NCI-H146 (cell line): Measurements from ENCODE around the gene EPHX1.

Source experiments
- DNase-seq: peaks from one replicate; lab custom pipeline; 2025; lab: John Stamatoyannopoulos, UW

The EPHX1 gene

GRCh38 chr1:225861834-225862580 is 52.1 kb downstream of the EPHX1 start:
- DNase-seq = no peak

DNA sequence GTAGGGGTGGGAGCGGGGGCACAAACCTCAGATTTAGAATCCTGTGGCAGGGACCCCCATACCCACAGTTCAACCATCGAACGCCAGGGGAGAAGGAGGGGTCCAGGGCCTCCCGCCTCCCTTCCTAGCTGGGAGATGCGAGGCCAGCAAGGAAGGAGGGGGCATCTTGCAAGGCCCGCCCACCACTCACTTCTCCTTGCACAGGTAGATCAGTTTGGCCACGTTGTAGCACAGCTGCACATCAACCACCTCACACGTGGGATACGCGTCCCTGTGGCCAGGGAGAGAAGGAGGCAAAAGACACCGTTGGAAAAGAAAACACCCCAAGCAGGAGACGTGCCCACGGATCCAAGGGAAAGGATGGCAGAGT is 52.6 kb downstream of the EPHX1 start:
- DNase-seq = no peak

DNA sequence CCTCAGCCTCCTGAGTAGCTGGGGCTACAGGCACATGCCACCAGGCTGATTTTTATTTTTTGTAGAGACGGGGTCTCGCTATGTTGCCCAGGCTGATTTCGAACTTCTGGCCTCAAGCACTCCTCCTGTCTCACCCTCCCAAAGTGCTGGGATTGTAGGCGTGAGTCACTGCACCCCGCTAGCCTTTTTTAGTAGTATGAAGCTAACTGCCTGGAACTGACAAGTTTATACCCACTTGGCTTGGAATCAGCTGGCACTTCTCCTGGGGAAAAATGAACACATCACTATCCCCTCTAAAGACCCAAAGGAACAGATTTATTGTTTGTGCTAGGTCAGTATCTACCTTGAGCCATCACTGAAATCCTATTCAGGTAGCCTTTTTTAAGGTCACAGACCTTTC is 53.2 kb downstream of the EPHX1 start:
- no peak for DNase-seq

GRCh38 chr1:225865514-225865913 is 55.6 kb downstream of the EPHX1 start:
- DNase-seq = no peak

DNA sequence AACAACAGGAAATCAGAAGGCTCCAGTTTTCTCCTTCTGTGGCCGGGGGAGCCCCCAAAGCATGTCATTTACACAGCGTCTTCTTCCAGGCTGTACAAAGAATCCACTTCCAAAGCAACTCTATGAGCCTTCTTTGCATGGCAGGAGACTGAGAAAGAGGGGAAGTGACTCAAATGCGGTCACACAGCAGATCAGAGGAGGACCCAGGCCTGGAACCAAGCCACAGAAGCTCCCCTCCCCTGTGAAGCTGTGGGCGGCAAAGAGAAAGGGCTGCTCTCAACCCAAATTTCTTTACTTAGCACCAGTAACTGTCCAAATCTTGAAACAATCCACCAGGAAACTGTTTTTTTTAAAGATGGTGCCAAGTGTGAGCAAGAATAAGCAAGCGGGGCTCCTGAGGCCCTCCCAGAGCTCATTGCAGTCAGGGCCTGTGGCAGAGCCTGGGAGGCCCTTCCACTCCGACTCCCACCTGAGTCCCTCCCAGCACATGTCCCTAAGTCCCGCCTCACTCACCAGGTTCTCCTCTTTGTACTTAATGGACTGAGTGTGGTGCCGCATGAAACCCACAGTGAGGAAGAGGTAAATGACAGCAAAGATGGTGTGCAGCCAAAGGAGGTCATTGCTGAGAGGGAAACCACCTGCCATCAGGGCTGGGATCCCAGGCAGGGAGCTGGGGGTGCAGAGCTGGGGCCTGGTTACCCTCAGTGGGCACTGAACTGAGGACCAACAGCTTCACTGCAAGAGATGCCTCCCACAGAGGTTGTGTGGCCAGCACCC is 56.3 kb downstream of the EPHX1 start:
- DNase-seq = no peak

DNA sequence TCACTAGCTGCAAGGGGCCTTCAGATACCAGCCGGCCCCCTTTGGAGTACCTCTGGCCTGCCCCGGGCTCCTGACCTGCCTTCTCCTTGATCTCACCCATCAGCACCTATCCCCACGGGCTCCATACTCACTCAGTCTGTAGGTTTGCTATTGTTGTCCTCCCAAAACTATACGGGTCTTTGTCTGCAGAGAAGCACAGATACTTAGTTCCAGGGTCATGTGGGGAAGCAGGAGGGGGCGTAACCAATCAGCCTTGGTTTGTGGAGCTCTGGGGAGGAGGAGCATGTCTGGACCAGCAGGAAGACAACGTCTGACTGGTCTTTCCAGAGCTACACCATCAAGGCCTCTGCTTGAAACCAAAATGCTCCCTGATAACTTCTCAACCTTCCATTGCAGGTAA is 57.1 kb downstream of the EPHX1 start:
- DNase-seq = no peak

DNA sequence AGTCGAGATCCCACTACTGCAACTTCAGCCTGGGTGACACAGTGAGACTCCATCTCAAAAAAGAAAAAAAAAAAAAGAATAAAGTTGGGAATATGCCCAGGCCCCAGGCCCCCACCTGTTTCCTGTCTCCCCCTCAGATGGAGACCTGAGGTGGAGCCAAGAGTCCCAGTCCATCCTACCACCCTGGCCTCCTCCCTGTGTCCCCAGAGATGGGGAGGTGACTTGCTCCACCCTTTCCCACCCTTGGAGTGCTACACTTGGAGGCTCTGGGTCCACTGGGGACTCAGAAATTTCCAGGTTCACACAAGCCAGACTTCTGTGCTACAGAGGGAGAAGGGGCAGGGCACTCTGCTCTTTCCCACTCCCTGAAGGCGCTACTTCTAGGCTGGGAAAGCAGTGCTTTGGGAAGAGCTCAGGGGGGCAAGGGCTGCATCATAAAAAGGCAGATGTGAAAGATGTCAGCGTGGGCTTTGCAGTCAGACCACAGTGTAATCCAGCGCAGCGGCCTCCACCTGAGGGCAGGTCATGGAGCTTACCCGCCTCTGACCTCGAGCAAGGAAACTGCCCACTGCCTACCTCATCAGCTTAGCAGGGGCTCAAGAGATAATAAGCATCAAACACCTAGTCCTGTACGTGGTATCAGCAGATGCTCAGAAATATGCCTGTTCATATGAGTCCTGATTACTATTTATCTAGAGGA is 58.9 kb downstream of the EPHX1 start:
- DNase-seq = peak; percentile 91

DNA sequence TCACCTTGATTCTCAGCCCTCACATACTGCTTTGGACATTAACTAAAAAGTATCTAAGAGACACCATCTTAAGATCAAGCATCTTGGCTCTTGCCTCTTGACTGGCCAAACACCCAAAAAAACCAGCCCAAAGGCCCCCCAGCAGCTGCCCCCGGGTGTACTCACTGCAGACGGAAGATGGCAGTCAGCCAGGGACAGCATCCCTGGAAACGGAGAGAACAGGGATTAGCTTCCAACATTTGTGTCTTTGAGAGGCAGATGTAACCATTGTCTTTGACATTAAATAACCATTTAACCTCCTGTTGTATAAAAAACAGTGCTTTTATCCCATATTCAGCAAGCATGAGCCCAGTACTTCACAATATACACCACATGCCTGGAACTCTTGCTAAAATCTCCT is 61.0 kb downstream of the EPHX1 start:
- DNase-seq = peak; percentile 43

- peak; percentile 69 for DNase-seq
These were observed 61.6 kb downstream of the EPHX1 start for GRCh38 chr1:225871359-225872074.

DNA sequence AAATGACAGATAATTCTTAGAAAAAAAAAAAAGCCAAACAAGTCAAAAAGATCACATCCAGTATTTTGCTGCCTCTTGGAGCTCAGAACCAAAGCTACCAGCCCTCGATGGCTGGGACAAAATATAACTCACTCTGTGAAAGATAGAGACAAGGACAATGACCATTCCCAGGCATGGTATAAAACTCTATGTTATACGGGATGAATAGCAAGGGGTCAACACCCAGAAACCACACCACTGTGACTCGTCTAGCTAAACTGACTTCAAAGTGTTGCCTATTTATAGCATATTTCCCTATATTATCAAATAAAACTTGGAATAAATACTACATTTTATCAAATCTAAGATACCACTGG is 62.1 kb downstream of the EPHX1 start:
- DNase-seq = no peak

DNA sequence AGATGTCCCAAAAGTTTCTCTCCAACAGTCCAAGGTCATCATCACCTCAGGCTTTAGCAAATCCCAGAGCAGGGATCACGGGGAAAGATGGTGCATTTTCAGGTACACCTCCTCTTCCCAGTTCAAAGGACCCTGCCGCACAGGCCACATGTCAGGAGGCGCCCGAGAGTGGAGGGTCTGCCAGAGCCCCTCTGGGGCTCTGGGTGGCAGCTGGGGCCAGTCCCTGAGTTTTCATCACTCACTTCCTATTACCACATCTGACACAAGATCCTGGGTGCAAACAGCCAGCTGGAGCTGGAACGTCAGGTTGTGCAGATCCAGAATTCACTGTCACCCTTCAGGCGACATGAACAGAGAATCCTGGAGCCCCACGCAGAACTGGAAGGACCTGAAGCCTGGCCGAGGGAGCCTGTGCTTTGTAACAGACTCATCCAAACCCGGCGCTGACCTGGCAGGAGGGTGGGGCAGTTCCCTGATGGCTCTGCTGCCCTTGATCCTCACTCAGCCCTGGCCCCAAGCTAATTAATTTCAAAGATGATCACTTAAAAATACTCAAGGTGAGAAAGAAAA is 63.4 kb downstream of the EPHX1 start:
- no peak for DNase-seq

DNA sequence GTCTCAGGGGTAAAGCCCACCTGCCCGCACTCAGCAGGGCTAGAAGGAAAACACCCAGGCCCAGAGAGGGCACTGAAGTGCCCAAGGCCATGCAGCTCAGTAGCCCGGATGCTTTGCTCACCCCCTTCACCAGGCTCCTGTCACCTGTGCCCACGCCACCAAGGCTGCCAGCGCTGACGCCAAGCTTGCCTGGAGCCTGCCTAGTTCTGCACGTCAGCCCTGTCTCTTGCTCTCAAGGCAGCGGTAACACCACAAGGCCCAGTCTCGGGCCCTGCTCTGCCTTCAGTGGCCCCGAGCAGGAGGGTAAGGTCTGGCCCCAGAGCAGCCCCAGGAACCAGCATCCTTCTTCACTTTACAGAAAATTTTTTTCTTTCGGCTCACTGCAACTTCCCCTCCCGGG is 64.5 kb downstream of the EPHX1 start:
- no peak for DNase-seq

GRCh38 chr1:225875044-225875815 is 65.3 kb downstream of the EPHX1 start:
- DNase-seq = peak; percentile 25

- no peak for DNase-seq
These were observed 67.1 kb downstream of the EPHX1 start for GRCh38 chr1:225876900-225877510.

DNA sequence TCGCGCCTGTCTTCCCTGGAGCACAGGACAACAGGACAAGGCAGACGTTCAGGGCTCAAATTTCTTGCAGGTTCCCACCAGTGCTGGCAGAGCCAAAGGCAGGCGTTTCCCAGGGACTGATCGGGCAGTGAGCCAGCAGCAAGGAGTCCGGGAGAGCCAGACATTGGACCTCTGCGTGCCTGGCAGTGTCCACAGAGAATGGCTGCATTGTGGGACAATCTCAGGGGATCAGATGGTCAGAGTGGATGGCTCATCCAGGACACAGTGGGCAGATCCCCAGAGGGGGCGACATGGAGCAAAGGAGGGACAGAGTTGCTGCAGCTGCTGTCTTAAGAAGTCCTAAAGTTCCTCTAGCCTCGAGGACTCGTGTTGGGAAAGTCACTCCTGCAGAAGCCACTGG is 67.7 kb downstream of the EPHX1 start:
- peak; percentile 25 for DNase-seq

DNA sequence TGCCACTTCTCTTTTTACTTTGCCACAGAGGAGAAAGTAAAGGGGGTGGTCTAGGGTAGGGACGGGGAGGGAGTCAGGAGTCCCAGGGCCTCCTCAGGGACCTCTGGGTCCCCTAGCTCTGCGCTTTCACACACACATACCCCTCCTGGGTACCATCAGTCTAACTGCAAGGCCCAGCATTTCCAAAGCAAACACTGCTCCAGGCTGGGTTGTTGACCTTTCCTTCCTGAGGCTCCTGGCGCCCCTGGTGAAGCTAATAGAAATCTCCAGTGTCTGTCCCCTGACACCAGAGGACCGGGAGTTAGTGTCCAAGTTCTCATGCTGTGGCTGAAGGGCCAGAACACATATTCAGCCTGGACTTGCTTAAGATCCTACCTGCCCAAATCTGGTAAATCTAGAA is 68.4 kb downstream of the EPHX1 start:
- peak; percentile 25 for DNase-seq

- DNase-seq = no peak
These were observed 69.7 kb downstream of the EPHX1 start for GRCh38 chr1:225879521-225880221.

DNA sequence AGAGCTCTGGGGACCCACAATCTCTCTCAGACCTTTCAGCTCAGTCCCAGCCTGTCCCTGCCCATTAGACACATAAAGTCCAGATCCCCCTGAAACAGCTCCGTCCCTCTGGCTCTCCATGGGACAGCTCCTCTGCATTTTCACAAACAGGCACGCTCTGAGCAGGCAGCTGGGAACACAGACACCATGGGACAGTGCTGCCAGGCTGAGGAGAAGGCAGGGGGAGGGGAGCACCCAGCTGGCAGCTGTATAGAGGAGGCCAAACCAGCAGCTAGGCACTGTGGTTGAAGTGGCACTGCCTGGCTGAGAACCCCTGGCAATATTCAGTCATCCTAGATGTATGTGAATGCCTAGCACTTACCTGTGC is 70.3 kb downstream of the EPHX1 start:
- DNase-seq = no peak

GRCh38 chr1:225880636-225881035 is 70.7 kb downstream of the EPHX1 start:
- no peak for DNase-seq
